GM12878 (cell line): ENCODE measurements around the gene TMEM238L. TPM values are rescaled to one million over a fixed set of nuclear protein-coding genes. Genes with fewer than 3 reads are reported as not detected.
"Not testable (repeated sequence)": the region's sequence is repeated elsewhere in the genome, so short reads cannot be mapped to it uniquely, and the experiment has no call there.

Source experiments
- ATAC-seq: fragments of 200-7000 bp; cut with Tn5 transposase; 3 replicates; pipeline ENCODE4 v1.9.1; 2020; ENCODE audit warnings: mild to moderate bottlenecking, moderate library complexity
- Bru-seq: library from RNA; stranded (reverse); fragments of 400-500 nt; gene quantifications from one replicate; lab custom pipeline; 2021; lab: Mats Ljungman, UMichigan
- BruChase-seq, 2 experiments: library from RNA; stranded (reverse); fragments of 400-500 nt; gene quantifications; one replicate each; lab custom pipeline; 2021; lab: Mats Ljungman, UMichigan
- BruUV-seq: library from RNA; stranded (reverse); fragments of 400-500 nt; replicated peaks from 2 replicates; lab custom pipeline; 2021; lab: Mats Ljungman, UMichigan
- CTCF ChIA-PET: fragments of 300-600 bp; sonication (Branson Sonifier 250); formaldehyde crosslinking; extraction: SDS; loops from one replicate; lab custom pipeline; 2021; ENCODE audit warnings: inconsistent platforms; lab: Yijun Ruan, JAX
- POLR2A ChIA-PET: fragments of 350-600 bp; formaldehyde crosslinking; extraction: SDS; loops from one replicate; lab custom pipeline; 2021; ENCODE audit warnings: inconsistent platforms; lab: Charles Lee
- RAD21 ChIA-PET: fragments of 300-600 bp; sonication (Branson Sonifier 250); formaldehyde crosslinking; loops from one replicate; lab custom pipeline; 2023; ENCODE audit warnings: antibody characterized with exemption; ENCODE audit not compliant: unreplicated experiment; lab: Charles Lee
- SMC1A ChIA-PET: fragments of 300-600 bp; sonication (Branson Sonifier 250); formaldehyde crosslinking; loops from one replicate; lab custom pipeline; 2023; ENCODE audit not compliant: unreplicated experiment, uncharacterized antibody; lab: Charles Lee
- DNase-seq: peaks from one replicate; pipeline ENCODE4 v3.0.0-alpha.2; 2011; ENCODE audit warnings: low read depth, low spot score
- FAIRE-seq: peaks from 3 replicates; lab custom pipeline; 2011; peaks lifted over from hg19 to GRCh38; lab: Jason Lieb, UNC
- H2AFZ ChIP-seq: 2 replicates; pipeline ENCODE4 v1.6.0; 2011; ENCODE audit warnings: low read depth, low read length, control low read depth; ENCODE audit not compliant: control insufficient read depth
- H3K27ac ChIP-seq: 2 replicates; pipeline ENCODE4 v1.5.1; 2011; ENCODE audit warnings: control low read depth; ENCODE audit not compliant: control insufficient read depth, insufficient read depth
- H3K27me3 ChIP-seq, 2 experiments: replicated peaks in 1 of 2; 2 replicates each; pipeline versions ENCODE4 v1.6.0 to v1.6.1; 2011; ENCODE audit warnings: low read length in 1 of 2; ENCODE audit not compliant: control insufficient read depth in 2 of 2, insufficient read depth in 2 of 2
- H3K36me3 ChIP-seq, 2 experiments: 2 replicates each; pipeline ENCODE4 v1.5.1; 2011; ENCODE audit warnings: low read length in 1 of 2; ENCODE audit not compliant: control insufficient read depth in 2 of 2, insufficient read depth in 2 of 2
- H3K4me1 ChIP-seq: 2 replicates; pipeline ENCODE4 v1.6.1; 2011; ENCODE audit warnings: mild to moderate bottlenecking, low read length, moderate library complexity, mixed read lengths; ENCODE audit not compliant: control insufficient read depth, insufficient read depth
- H3K4me2 ChIP-seq: 2 replicates; pipeline ENCODE4 v1.6.0; 2011; ENCODE audit warnings: control low read depth; ENCODE audit not compliant: control insufficient read depth, insufficient read depth
- H3K4me3 ChIP-seq: fragments of 200-600 bp; sonication (generic); 2 replicates; pipeline ENCODE4 v1.5.1; 2016
- H3K79me2 ChIP-seq: 2 replicates; pipeline ENCODE4 v1.6.0; 2011; ENCODE audit warnings: low read length; ENCODE audit not compliant: control insufficient read depth, insufficient read depth
- H3K9ac ChIP-seq: 2 replicates; pipeline ENCODE4 v1.8.0; 2011; ENCODE audit warnings: low read length, control low read depth, mixed read lengths; ENCODE audit not compliant: control insufficient read depth, insufficient read depth
- H3K9me3 ChIP-seq: replicated peaks from 3 replicates; pipeline ENCODE4 v1.5.1; 2011; ENCODE audit warnings: mild to moderate bottlenecking, low read length; ENCODE audit not compliant: control insufficient read depth, insufficient read depth
- H4K20me1 ChIP-seq: 2 replicates; pipeline ENCODE4 v1.6.0; 2011; ENCODE audit not compliant: control insufficient read depth, insufficient read depth
- BCLAF1 ChIP-seq: fragments of 450-650 bp; IDR thresholded peaks from 2 replicates; pipeline ENCODE4 v1.6.1; 2017; ENCODE audit warnings: antibody characterized with exemption, mild to moderate bottlenecking, moderate library complexity
- FOXK2 ChIP-seq: fragments of 450-650 bp; IDR thresholded peaks from 2 replicates; pipeline ENCODE4 v1.6.1; 2017; ENCODE audit warnings: mild to moderate bottlenecking, moderate library complexity
- MYB ChIP-seq: fragments of 150-350 bp; IDR thresholded peaks from 2 replicates; pipeline ENCODE4 v1.6.1; 2014; ENCODE audit warnings: mild to moderate bottlenecking, low read depth, low read length, borderline replicate concordance
- STAT1 ChIP-seq: fragments of 450-650 bp; conservative IDR thresholded peaks from 2 replicates; pipeline ENCODE4 v1.6.1; 2014; ENCODE audit warnings: antibody characterized with exemption, mild to moderate bottlenecking
- WGBS: methylation state at CpG from one replicate; pipeline ENCODE4 v1.1.6; 2016; ENCODE audit warnings: low lambda C conversion rate; ENCODE audit not compliant: insufficient replicate concordance, insufficient coverage; ENCODE audit errors: missing lambda C conversion rate; 5-methylcytosine and 5-hydroxymethylcytosine counted together
- in situ Hi-C: fragments of 300-500 bp; cut with MboI; formaldehyde crosslinking; loops from 9 replicates; pipeline ENCODE4 v1.14.3; 2018; ENCODE audit warnings: mixed read lengths
- intact Hi-C: fragments of 100-400 bp; cut with micrococcal nuclease; formaldehyde crosslinking; loops from one replicate; pipeline ENCODE4 v1.14.2; 2022; ENCODE audit not compliant: unreplicated experiment
- long read RNA-seq, 2 experiments: library from polyadenylated mRNA; unstranded; transcript quantifications; one replicate each; pipeline ENCODE4 v2.0.0, GENCODE V29; 2019 to 2020
- polyA minus RNA-seq, 3 experiments: library from RNA; depleted of rRNA, polyadenylated mRNA; stranded (reverse); fragments of >200 nt; gene quantifications; 2 replicates each; pipeline ENCODE4 v1.2.3, GENCODE V29; 2011
- polyA plus RNA-seq, 11 experiments: library from polyadenylated mRNA; depleted of rRNA in 4 of 11; unstranded in 6 of 11; stranded (reverse) in 5 of 11; fragments of >200 nt; fragmentation: Nextera tagmentation in 4 of 11; fragmentation: Illumina TruSeq in 1 of 11; extraction: Ambion mirVana in 4 of 11; extraction: Trizol in 1 of 11; gene quantifications; 1 replicate in 1 of 11; 2 replicates in 10 of 11; pipeline versions ENCODE4 v1.2.1 to v1.2.3, GENCODE V29; 2011 to 2016; ENCODE audit warnings: inconsistent platforms in 2 of 11, missing spikeins in 2 of 11, low read depth in 1 of 11
- total RNA-seq, 4 experiments: library from RNA; depleted of rRNA in 3 of 4; stranded (reverse); fragments of >200 nt in 3 of 4; fragmentation: Illumina TruSeq in 1 of 4; extraction: Trizol in 1 of 4; gene quantifications; 2 replicates each; pipeline versions ENCODE4 v1.2.1 to v1.2.3, GENCODE V29; 2013 to 2021

The TMEM238L gene
- not detected in 2 replicates for total RNA-seq (2013; cell fraction: nucleolus; rRNA removed)
- total RNA-seq (2014; rRNA removed) (not detected in 2 replicates), total RNA-seq (2014; rRNA removed; fragmentation: Illumina TruSeq; extraction: Trizol) (not detected in 2 replicates), total RNA-seq (2021) (not detected in 2 replicates), polyA plus RNA-seq (2011; rRNA removed) (not detected in 2 replicates), polyA plus RNA-seq (2014; fragmentation: Illumina TruSeq; extraction: Trizol) (not detected in 2 replicates), polyA plus RNA-seq (2014; fragmentation: Nextera tagmentation; extraction: Ambion mirVana) (not detected), polyA plus RNA-seq (2014; rRNA removed) (not detected in 2 replicates), polyA plus RNA-seq (2016; fragmentation: Nextera tagmentation; extraction: Ambion mirVana) (not detected), polyA minus RNA-seq (2011; rRNA and poly(A)+ RNA removed) (not detected in 2 replicates), Bru-seq, nascent RNA (not detected), BruChase-seq, experiment 1, labeled RNA remaining after a 6-hour chase (not detected), BruChase-seq, experiment 2, labeled RNA remaining after a 2-hour chase (not detected)
- polyA plus RNA-seq (2011; ENCODE audit: low read depth), result not detected
- polyA plus RNA-seq (2011; cell fraction: cytosol; rRNA removed), result not detected in 2 replicates
- not detected in 2 replicates for polyA plus RNA-seq (2011; cell fraction: nucleus; rRNA removed)
- not detected in 2 replicates for polyA plus RNA-seq (2012)
- polyA minus RNA-seq (2011; cell fraction: cytosol; rRNA and poly(A)+ RNA removed), result not detected in 2 replicates
- polyA minus RNA-seq (2011; cell fraction: nucleus; rRNA and poly(A)+ RNA removed), result not detected in 2 replicates
- long read RNA-seq, experiment 1, result 0 reads
- long read RNA-seq, experiment 2, result 0 reads

GRCh38 chr17:10803830-10804475 is at the start of gene TMEM238L:
TMEM238L (minus strand) TSS chr17:10804099; CDS start chr17:10803963, 136 bp downstream.
- FAIRE-seq (no peak), DNase-seq (no peak), ATAC-seq (no peak)
- no peak within 1 kb of the TSS for H3K4me2 ChIP-seq
- no peaks in the 10 kb centered on the region for H3K4me1 ChIP-seq
- no peaks in the 10 kb centered on the region for H4K20me1 ChIP-seq
- RAD21 ChIA-PET, result no interaction called here
- H3K27ac ChIP-seq, result no peak within 1 kb of the TSS
- SMC1A ChIA-PET, result no interaction called here
- H2AFZ ChIP-seq, result no peak within 1 kb of the TSS
- H3K36me3 ChIP-seq, result no peaks in the 10 kb centered on the region
- no peak within 1 kb of the TSS for H3K4me3 ChIP-seq
- no TSS peak for BruUV-seq
- in situ Hi-C loops, result no loop called here
- POLR2A ChIA-PET, result no interaction called here
- H3K27me3 ChIP-seq, result 0 out of 4 replicates have a peak, but pooled peaks cover 0 to 2% of the 10 kb centered on the region in 2 experiments
- no peaks in the 10 kb centered on the region for H3K79me2 ChIP-seq
- H3K9me3 ChIP-seq, result no peaks in the 10 kb centered on the region
- TF ChIP-seq FOXK2, result no peak
- no peak for TF ChIP-seq STAT1
- no peak for TF ChIP-seq MYB
- no peak for TF ChIP-seq BCLAF1
- WGBS, result 31% methylated on average over 16 of the region's 16 CpGs
- CTCF ChIA-PET, result no interaction called here
- no peak within 1 kb of the TSS for H3K9ac ChIP-seq
- intact Hi-C loops, result no loop called here

- BruUV-seq, RAD21 ChIA-PET, H3K9ac ChIP-seq, H3K27ac ChIP-seq, H3K79me2 ChIP-seq, H3K4me1 ChIP-seq, H4K20me1 ChIP-seq, FAIRE-seq, ATAC-seq, H3K4me3 ChIP-seq, DNase-seq, H3K4me2 ChIP-seq, H3K27me3 ChIP-seq, POLR2A ChIA-PET, H3K36me3 ChIP-seq, H2AFZ ChIP-seq, H3K9me3 ChIP-seq, SMC1A ChIA-PET: not testable (repeated sequence)
- in situ Hi-C loops, result loop anchor here (5.0 kb wide), 2 partner anchors 109 to 199 kb away; no protein-coding TSS in a partner anchor
- intact Hi-C loops, result loop anchor here (5.0 kb wide), 2 partner anchors 94 to 214 kb away; no protein-coding TSS in a partner anchor
- WGBS, result 36% methylated on average over 3 of the region's 6 CpGs
- CTCF ChIA-PET, result interaction anchor here (1.1 kb wide), 1 partner anchor 214 kb away, joined by 3 read pairs; no protein-coding TSS in a partner anchor
Measured at GRCh38 chr17:10846636-10847035, 42.7 kb upstream of the TMEM238L start.
